T-helper 1 cell (primary cell): ENCODE results near the gene EBF3.

Experiments used
- DNase-seq, 5 donors: peaks; one replicate each; pipeline ENCODE4 v3.0.0-alpha.2; 2012 to 2020

EBF3 gene

DNA sequence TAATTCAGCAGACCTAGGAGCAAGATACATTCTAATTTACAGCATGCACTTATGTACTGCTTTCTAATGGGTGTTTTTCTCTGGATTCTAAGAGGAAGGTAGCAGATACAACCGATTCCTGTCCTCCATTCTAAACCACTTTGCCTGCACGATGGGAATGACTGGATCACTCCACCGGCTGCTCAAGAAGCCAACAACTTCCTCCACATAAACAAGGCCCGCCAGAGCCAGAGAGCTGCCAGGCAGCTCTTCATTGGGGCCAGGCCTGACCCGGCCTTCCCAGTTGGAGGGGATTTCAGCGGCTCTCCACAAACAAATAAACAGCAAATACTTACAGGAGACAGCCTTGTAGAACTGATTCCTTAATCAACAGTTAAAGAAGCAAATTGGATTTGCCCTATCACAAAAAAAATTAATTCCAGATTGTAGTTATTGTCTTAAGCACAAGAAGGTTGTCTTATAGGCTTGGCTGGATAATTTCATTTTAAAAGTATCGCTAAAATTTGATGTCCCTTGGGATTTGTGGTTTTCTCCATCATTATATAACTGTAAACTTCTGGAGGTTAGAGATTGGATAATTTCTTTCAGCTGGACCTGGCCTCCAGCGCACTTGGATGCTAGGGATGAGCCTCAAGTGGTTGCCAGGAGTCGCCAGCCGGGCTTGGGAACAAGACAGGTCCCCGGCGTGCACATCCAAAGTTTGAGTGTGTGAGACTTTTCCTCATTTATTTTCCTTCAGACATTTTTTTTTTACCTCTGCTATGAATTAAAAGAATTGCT lies 20.9 kb downstream of the EBF3 start:
- DNase-seq = no peak

DNA sequence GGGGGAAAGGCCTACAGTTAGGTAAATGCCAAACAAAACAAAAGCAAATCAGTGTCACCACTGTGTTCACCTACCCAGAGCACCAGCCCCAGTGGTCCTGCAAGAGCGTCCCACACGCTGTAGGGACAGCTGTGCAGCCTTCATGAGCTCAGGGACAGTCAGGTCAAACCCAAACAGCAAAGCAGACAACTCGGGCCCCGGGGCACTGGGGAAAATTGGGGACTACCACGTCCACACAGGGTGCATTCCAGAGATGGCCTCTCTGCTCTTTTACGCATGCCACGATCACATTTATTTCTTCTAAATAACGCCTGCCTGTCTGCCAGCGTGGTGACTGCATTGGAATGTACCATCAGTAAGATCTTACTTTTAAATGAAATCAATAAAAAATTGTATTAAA lies 21.7 kb downstream of the EBF3 start:
- DNase-seq = no peak

DNA sequence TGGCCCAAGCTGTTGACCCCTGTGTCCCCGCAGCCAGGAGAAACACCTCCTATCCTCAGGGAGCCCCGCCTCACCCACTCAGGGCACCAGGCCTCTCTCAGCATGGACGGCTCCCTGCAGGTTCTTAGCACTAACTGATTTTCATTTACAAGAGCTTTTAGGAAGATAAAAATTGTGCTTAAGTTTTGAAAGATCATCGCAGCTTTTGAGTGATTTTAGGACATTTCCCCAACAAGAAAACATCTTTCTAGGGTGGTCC lies 22.1 kb downstream of the EBF3 start:
- DNase-seq = no peak

- DNase-seq = no peak
Observed at GRCh38 chr10:129941199-129942018, 22.7 kb downstream of the EBF3 start.

DNA sequence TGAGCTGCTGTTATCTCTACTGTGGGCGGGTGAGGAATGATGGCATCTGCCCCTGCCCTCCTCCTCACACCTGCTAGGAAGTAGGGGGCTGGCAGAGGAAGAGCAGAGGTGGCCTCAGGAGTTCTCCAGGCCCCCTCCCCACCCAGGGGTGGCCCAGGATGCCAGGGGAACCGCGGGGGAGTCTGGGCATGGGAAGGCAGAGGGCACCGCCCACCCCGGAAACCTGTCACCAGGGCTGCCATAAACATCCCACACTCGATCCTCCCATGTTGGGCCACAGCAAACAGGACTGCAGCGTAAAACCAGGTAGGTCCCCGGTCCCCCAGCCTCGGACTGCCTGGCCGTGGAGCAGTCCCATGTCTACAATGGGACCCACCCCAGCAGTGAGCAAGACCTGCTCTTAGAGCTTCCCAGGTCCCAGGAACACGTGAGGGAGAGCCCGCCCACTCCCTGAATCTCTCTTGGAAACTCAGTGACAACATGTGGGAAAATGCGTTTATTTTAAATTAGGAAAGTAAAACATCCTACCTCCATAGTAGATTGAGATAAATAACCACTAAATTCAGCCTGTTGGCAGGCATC lies 23.4 kb downstream of the EBF3 start:
- DNase-seq = no peak

GRCh38 chr10:129939416-129940275 lies 24.4 kb downstream of the EBF3 start:
- no peak for DNase-seq

DNA sequence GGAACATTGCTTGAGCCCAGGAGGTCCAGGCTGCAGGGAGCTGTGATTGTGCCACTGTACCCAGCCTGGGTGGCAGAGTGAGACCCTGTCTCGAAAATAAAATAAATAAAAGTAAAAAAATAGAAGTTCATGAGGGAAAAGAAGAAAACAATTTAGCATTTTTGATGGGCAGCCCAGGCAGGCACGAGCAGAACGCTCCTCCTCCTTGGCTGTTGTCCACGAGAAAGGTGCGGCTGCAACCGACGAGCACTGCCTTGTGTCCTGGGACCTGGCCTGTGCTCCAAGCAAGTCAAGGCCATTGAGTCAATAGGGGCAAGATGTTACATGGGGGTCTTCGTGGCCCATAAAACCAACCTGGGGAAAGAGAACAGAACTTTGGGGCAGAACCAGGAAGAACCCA lies 25.6 kb downstream of the EBF3 start:
- no peak for DNase-seq

- DNase-seq = no peak
Observed at GRCh38 chr10:129937351-129937751, 26.7 kb downstream of the EBF3 start.

GRCh38 chr10:129936923-129937300 lies 27.2 kb downstream of the EBF3 start:
- DNase-seq = no peak

GRCh38 chr10:129936266-129936922 lies 27.7 kb downstream of the EBF3 start:
- no peak for DNase-seq

DNA sequence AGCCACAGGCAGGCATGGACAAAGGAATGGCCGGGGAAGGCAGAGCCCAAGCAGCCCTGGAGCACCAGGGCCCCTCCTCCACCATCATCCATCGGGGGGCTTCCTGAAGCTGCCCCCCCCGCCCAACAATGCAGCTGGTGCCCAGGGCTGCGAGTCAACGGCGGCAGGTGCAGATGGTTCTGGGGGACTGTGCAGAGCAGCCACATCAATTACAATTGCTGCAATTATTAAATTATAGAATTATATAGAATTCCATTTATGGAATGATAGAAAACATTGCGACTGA lies 28.3 kb downstream of the EBF3 start:
- DNase-seq = no peak

DNA sequence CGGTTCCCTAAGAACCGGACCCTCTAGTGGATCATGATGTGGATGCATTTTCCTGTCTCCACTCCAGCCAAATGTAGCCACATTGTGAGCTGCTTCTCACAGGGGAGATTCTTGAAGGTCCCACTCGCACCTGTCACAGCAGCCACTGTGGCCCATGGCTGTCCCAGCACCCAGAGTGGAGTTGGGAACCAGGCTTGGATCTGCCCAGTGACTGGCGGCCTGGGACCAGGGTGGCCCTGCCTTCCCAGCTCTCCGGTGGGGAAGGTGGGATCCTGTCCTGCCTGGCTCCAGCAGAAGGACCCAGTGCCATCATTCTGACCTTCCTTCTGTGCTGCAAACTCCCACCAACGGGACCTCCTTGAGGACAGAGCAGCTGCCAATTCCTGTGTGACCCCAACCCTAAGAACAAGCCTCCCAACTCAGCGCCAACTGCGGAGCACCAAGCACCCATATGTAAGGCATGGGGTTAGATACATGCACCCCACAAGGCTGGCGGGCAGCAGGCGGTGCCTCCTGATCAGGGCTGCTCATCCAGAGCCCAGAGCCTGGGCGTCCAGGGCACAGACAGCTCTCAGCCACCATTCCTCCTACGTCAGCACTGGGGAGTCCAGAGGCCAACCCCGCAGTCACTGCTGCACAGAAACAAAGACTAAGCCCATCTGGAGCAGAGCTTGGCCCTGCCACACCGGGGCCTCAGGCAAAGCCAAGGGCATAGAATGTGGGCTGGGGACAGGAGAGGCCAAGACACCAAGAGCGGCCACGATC lies 28.8 kb downstream of the EBF3 start:
- no peak for DNase-seq

- DNase-seq = no peak
Observed at GRCh38 chr10:129934196-129934925, 29.7 kb downstream of the EBF3 start.

DNA sequence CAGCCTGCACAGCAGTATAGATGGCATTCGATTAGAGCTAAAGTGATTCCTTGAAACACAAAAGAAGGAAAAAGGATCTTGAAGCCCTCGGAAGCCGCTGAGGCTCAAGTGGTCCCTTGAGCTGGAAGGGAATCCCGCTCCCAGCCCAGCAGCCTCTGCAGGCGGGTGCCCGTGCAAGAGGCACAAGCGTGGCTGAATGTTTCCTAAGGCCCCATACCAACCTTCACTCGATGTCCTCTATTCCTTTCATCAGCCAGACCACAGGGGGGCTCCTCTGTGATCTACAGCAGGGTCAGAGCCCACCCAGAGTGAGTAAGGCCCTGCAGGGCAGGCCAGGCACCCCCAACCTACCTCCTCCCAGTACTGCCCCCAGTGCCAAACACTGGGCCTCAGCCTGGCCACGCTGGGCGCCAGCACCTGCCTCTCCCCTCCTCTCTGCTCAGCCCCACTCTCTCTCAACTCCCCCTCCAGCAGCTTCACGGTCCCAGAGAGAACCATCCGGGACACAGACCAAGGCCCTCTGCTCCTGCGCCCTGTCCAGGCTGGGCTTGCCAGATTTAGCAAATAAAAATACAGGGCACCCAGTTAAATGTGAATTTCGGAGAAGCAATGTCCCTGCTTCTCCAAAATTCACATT lies 30.5 kb downstream of the EBF3 start:
- DNase-seq = no peak

- DNase-seq = no peak
Observed at GRCh38 chr10:129932751-129933433, 31.2 kb downstream of the EBF3 start.

GRCh38 chr10:129932182-129932581 lies 31.9 kb downstream of the EBF3 start:
- no peak for DNase-seq

DNA sequence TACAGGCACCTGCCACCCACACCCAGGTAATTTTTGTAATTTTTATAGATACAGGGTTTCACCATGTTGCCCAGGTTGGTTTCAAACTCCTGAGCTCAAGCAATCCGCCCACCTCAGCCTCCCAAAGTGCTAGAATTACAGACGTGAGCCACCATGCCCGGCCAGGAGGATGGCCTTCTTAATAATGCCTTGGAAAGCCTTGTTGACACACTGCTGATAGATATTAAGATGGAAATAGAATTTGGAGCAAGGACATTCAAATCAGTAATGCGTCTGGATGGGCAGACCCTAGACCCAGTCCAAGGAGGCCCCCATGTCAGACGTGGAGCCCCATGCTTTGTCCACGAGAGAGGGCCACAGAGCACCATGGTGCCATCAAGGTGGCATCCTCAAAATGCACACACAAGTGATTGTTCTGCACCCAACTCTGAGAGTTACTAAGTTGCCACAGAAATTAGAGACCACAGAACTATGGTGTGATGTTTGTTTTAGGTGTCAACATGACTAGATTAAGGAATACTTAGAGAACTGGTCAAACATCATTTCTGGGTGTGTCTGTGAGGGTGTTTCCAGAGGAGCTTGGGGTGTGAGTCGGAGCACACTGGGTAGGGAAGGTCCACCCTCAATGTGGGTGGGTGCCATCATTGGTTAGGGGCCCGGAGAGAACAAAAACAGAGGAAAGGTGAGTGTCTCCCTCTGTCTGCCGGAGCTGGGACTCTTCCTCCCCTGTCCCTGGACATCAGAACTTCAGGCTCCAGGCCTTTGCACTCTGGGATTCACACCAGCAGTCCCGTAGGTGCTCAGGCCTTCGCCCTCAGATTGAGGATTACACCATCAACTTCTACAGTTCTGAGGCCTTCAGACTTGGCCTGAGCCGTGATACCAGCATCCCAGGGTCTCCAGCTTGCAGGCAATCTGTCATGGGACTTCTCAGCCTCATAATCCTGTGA lies 34.5 kb downstream of the EBF3 start:
- no peak for DNase-seq

GRCh38 chr10:129927351-129928120 lies 36.5 kb downstream of the EBF3 start:
- no peak for DNase-seq
